Large intestine (tissue), 3 donors: Measurements from ENCODE around the gene ITGAX. TPM values are rescaled to one million over a fixed set of nuclear protein-coding genes. Genes with fewer than 3 reads are reported as not detected.

Source experiments
- DNase-seq, 2 donors: peaks; one replicate each; pipeline versions ENCODE4 v3.0.0 to v3.0.0-alpha.2; 2013
- H3K27ac ChIP-seq: one replicate; pipeline ENCODE4 v1.5.1; 2013; ENCODE audit warnings: low read length
- H3K27me3 ChIP-seq: 2 replicates; pipeline ENCODE4 v1.6.1; 2013; ENCODE audit warnings: low read length; ENCODE audit not compliant: control insufficient read depth, insufficient read depth
- H3K36me3 ChIP-seq: 2 replicates; pipeline ENCODE4 v1.6.1; 2013; ENCODE audit warnings: low read length; ENCODE audit not compliant: control insufficient read depth, insufficient read depth
- H3K4me1 ChIP-seq: one replicate; pipeline ENCODE4 v1.6.1; 2013; ENCODE audit warnings: low read length; ENCODE audit not compliant: control insufficient read depth, insufficient read depth
- H3K4me3 ChIP-seq: one replicate; pipeline ENCODE4 v1.5.1; 2013; ENCODE audit warnings: low read length
- H3K9me3 ChIP-seq: one replicate; pipeline ENCODE4 v1.6.1; 2013; ENCODE audit warnings: mild to moderate bottlenecking, low read depth, low read length, moderate library complexity; ENCODE audit not compliant: control insufficient read depth
- WGBS: methylation state at CpG from one replicate; pipeline ENCODE4 v1.1.5; 2013; ENCODE audit warnings: low lambda C conversion rate; ENCODE audit not compliant: insufficient coverage; 5-methylcytosine and 5-hydroxymethylcytosine counted together
- polyA plus RNA-seq: library from polyadenylated mRNA; unstranded; fragments of 120-200 nt; gene quantifications from one replicate; pipeline ENCODE4 v1.2.1, GENCODE V29; 2013

The ITGAX gene
- polyA plus RNA-seq, 1 donor, result 1.9 TPM

DNA sequence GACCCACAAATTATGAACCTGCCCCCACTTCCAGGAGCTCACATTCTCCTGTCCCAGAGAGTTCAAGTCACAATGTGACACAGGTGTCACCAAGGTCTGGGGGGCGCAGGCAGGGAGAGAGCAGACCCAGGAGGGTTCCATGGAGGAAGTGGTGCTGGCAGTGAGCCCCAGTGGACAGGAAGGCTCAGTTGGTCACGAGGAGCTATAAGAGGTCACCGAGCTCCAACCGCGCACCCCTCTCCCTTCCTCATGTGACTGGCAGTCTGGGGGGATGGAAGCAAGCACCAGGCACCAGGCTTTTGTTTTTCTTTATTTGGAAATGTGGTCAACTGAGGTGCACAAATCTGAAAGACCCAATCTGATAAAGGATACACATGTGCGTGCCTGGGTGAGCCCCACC, 40.7 kb downstream of the ITGAX start:
- Histone ChIP-seq H3K9me3 (no peaks in the 10 kb centered on the region), H3K27ac (no peak overlapping the region), H3K4me1 (no peaks in the 10 kb centered on the region), H3K27me3 (no peaks in the 10 kb centered on the region), H3K36me3 (no peaks in the 10 kb centered on the region), H3K4me3 (no peak overlapping the region)
- no CpG with 5 or more reads among the region's 6 CpGs for WGBS
- no peak for DNase-seq

DNA sequence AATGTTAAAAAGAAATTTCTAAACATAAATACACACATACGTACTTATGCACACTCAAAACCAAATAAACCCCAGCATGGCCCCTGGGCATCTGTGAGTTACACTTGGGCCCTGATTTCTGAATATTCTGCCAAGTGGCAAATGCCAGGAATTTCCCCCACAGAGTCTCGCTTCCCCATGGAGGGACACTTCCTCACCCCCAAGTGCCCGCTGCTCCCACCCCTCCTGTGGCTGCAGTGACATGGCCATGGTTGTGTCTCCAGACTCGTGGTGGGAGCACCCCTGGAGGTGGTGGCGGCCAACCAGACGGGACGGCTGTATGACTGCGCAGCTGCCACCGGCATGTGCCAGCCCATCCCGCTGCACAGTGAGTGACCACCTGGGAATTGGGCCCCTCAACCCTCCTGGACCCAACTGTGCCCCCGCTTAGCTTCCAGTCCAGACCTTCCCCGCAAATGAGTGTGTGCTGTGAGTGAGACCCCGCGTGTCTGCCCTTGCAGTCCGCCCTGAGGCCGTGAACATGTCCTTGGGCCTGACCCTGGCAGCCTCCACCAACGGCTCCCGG, 42.2 kb downstream of the ITGAX start:
- Histone ChIP-seq H3K9me3 (no peaks in the 10 kb centered on the region), H3K27ac (no peak overlapping the region), H3K27me3 (no peaks in the 10 kb centered on the region), H3K36me3 (no peaks in the 10 kb centered on the region), H3K4me1 (no peaks in the 10 kb centered on the region), H3K4me3 (no peak overlapping the region)
- WGBS, result no CpG with 5 or more reads among the region's 18 CpGs
- no peak for DNase-seq

- H3K36me3 ChIP-seq, result no peaks in the 10 kb centered on the region
- H3K27ac ChIP-seq, result no peak overlapping the region
- DNase-seq, result no peak
- no peak overlapping the region for H3K4me3 ChIP-seq
- WGBS, result no CpG with 5 or more reads among the region's 9 CpGs
- no peaks in the 10 kb centered on the region for H3K4me1 ChIP-seq
- no peaks in the 10 kb centered on the region for H3K27me3 ChIP-seq
- H3K9me3 ChIP-seq, result no peaks in the 10 kb centered on the region
Observed at GRCh38 chr16:31397701-31398100, 42.7 kb downstream of the ITGAX start.

GRCh38 chr16:31400191-31400590, 45.2 kb downstream of the ITGAX start:
- no CpG with 5 or more reads among the region's 2 CpGs for WGBS

DNA sequence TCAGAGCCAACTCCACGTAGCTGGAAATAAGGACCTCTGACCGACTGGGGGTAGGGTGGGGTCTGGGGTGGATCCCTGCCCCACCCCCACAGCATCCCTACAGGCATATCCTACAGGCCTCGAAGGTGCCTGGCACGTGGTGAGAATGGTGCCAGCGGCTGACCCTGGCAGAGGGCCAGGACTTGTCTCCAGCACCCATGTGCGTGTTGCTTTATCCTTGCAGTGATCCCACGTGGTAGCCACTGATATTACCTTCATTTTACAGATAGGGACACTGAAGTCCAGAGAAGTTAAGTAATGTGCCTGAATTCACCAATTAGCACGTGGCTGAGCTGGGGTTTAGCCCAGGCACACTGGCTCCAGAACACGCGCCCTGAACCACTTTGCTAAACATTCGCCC, 46.5 kb downstream of the ITGAX start:
- no CpG with 5 or more reads among the region's 11 CpGs for WGBS
- Histone ChIP-seq H3K36me3 (no peaks in the 10 kb centered on the region), H3K9me3 (no peaks in the 10 kb centered on the region), H3K4me1 (no peaks in the 10 kb centered on the region), H3K4me3 (no peak overlapping the region), H3K27me3 (no peaks in the 10 kb centered on the region), H3K27ac (no peak overlapping the region)
- DNase-seq, result no peak

More at GRCh38 chr16:31400191-31400590, 45.2 kb downstream of the ITGAX start:
- Histone ChIP-seq H3K4me1 (no peaks in the 10 kb centered on the region), H3K27me3 (no peaks in the 10 kb centered on the region), H3K36me3 (no peaks in the 10 kb centered on the region), H3K27ac (no peak overlapping the region), H3K9me3 (no peaks in the 10 kb centered on the region), H3K4me3 (no peak overlapping the region)
- no peak for DNase-seq

- Histone ChIP-seq H3K27me3 (no peaks in the 10 kb centered on the region), H3K4me3 (no peak overlapping the region), H3K27ac (no peak overlapping the region), H3K36me3 (no peaks in the 10 kb centered on the region), H3K9me3 (no peaks in the 10 kb centered on the region), H3K4me1 (no peaks in the 10 kb centered on the region)
- no CpG with 5 or more reads among the region's 1 CpG for whole genome bisulfite sequencing
- no peak for DNase-seq
Observed at GRCh38 chr16:31402687-31403086, 47.7 kb downstream of the ITGAX start.

- 90% methylated on average over 2 of the region's 21 CpGs for WGBS
Observed at GRCh38 chr16:31403590-31404352, 48.8 kb downstream of the ITGAX start.

DNA sequence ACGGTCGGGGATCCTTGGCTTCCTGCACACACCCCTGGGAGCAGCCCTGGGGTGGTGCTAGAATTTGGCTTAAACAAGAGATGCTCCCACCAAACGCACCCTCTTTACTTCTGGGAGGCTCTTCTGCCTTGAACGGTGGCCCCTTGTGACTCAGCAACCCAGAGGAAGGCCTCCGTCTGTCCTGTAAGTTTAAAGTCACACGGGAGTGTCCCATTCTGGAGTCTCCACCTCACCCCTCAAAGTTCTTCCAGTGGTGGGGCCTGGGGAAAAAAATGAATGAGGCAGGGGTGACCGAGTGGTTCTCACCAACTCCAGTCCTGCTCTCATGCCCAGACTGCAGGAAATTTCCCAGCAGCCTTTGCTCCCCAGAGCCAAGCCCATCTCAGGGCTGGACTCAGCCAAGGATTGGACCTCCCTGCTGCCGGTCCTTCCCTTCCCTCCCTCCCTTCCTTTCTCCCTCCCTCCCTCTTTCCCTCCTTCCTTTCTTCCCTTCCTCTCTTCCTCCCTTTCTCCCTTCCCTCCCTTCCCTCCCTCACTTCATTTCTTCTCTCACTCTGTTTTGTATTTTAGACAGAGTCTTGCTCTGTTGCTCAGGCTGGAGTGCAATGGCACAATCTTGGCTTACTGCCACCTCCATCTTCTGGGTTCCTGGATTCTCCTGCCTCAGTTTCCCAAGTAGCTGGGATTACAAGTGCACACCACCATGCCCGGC, 49.5 kb downstream of the ITGAX start:
- no CpG with 5 or more reads among the region's 9 CpGs for WGBS
- no peaks in the 10 kb centered on the region for H3K9me3 ChIP-seq
- no peak for DNase-seq
- no peak overlapping the region for H3K27ac ChIP-seq
- no peaks in the 10 kb centered on the region for H3K36me3 ChIP-seq
- H3K4me1 ChIP-seq, result no peaks in the 10 kb centered on the region
- no peak overlapping the region for H3K4me3 ChIP-seq
- no peaks in the 10 kb centered on the region for H3K27me3 ChIP-seq

More at GRCh38 chr16:31403590-31404352, 48.8 kb downstream of the ITGAX start:
- H3K36me3 ChIP-seq, result no peaks in the 10 kb centered on the region
- no peaks in the 10 kb centered on the region for H3K9me3 ChIP-seq
- no peaks in the 10 kb centered on the region for H3K4me1 ChIP-seq
- H3K4me3 ChIP-seq, result no peak overlapping the region
- no peak for DNase-seq
- H3K27ac ChIP-seq, result no peak overlapping the region
- no peaks in the 10 kb centered on the region for H3K27me3 ChIP-seq

GRCh38 chr16:31407406-31407805, 52.4 kb downstream of the ITGAX start:
- WGBS, result no CpG with 5 or more reads among the region's 8 CpGs
- no peak for DNase-seq
- Histone ChIP-seq H3K4me3 (no peak overlapping the region), H3K4me1 (no peaks in the 10 kb centered on the region), H3K27me3 (no peaks in the 10 kb centered on the region), H3K36me3 (no peaks in the 10 kb centered on the region), H3K27ac (no peak overlapping the region), H3K9me3 (no peaks in the 10 kb centered on the region)

- no peak for DNase-seq
- Histone ChIP-seq H3K27ac (no peak overlapping the region), H3K4me3 (no peak overlapping the region), H3K36me3 (no peaks in the 10 kb centered on the region), H3K9me3 (no peaks in the 10 kb centered on the region), H3K27me3 (no peaks in the 10 kb centered on the region), H3K4me1 (no peaks in the 10 kb centered on the region)
- WGBS, result no CpG with 5 or more reads among the region's 3 CpGs
Observed at GRCh38 chr16:31409433-31409832, 54.5 kb downstream of the ITGAX start.
